ENCODE results near the gene OGFOD2. TPM values are rescaled to one million over a fixed set of nuclear protein-coding genes. Genes with fewer than 3 reads are reported as not detected.

Gene OGFOD2
- total RNA-seq, 2 experiments from 2014 or later: 13.1 to 25.0 TPM

- Histone ChIP-seq H2AFZ (ENCODE audit: low read length) (no peak overlapping the region), H3K9me2 (ENCODE audit: insufficient read depth, low read length) (no peaks in the 10 kb centered on the region), H3K4me3 (ENCODE audit: low read depth, low read length, poor library complexity, severe bottlenecking) (peak overlapping the region; percentile 76), H4K20me1 (ENCODE audit: insufficient read depth, low read length) (0 out of 2 replicates have a peak, but pooled peaks cover 5% of the 10 kb centered on the region), H3K4me2 (ENCODE audit: low read length) (peak overlapping the region; percentile 100), H3K4me1 (ENCODE audit: insufficient read depth, low read length, poor library complexity, severe bottlenecking) (peaks cover 30% of the 10 kb centered on the region), H3K36me3 (ENCODE audit: insufficient read depth, low read length) (peaks cover 26% of the 10 kb centered on the region; the same call in 1 of the 2 replicates), H3K9me3 (ENCODE audit: low read length) (no peaks in the 10 kb centered on the region), H3K79me2 (ENCODE audit: insufficient read depth, low read depth, low read length) (peaks cover 20% of the 10 kb centered on the region), H3K27ac (ENCODE audit: low read depth, low read length, poor library complexity, severe bottlenecking) (no peak overlapping the region)
- BruUV-seq (replicated peaks): no TSS peak
- ChIA-PET CTCF (ENCODE audit: unreplicated experiment) (no interaction called here), POLR2A (interaction anchor here (3.0 kb wide), 1 partner anchor 256 kb away, joined by 17 read pairs; the partner anchor contains the start of genes MPHOSPH9 and MTRFR)
- no peak for DNase-seq (ENCODE audit: low spot score)
- intact Hi-C loops (cut with micrococcal nuclease; ENCODE audit: unreplicated experiment): no loop called here
- TF ChIP-seq EZH2phosphoT487 (IDR thresholded peaks at IDR 0.05; ENCODE audit: borderline replicate concordance, low read depth, low read length): no peak
- no peak for TF ChIP-seq CTCF (conservative IDR thresholded peaks at IDR 0.05; ENCODE audit: low read length)
These were observed 1.6 kb downstream of the OGFOD2 start for GRCh38 chr12:122976648-122976975.

DNA sequence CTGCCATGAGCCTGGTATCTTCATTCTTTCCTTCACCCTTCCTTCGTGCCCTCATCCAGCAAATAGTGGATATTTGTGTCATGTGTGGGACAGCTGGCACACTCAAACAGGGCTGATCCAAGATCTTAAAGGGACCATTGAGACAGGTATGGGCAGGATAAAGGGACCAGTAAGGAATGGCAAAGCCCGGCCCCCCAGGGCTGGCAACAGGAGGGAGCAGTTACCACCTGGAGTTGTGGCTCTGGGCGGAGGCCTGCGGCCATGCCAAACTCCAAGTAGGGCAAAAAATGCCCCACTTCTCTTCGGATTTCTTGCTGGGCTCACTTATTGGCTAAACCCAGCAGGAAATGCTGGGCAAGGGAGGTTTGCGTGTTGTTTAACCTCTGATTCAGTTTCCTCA lies 2.1 kb downstream of the OGFOD2 start:
- no peaks in the 10 kb centered on the region for H3K9me3 ChIP-seq (ENCODE audit: low read length)
- no peak overlapping the region for H2AFZ ChIP-seq (ENCODE audit: low read length)
- no peak overlapping the region for H3K27ac ChIP-seq (ENCODE audit: low read depth, low read length, poor library complexity, severe bottlenecking)
- POLR2A ChIA-PET: no interaction called here
- H4K20me1 ChIP-seq (ENCODE audit: insufficient read depth, low read length): 0 out of 2 replicates have a peak, but pooled peaks cover 5% of the 10 kb centered on the region
- intact Hi-C loops (cut with micrococcal nuclease; ENCODE audit: unreplicated experiment): no loop called here
- TF ChIP-seq CTCF (conservative IDR thresholded peaks at IDR 0.05; ENCODE audit: low read length): no peak
- no peak for TF ChIP-seq EZH2phosphoT487 (IDR thresholded peaks at IDR 0.05; ENCODE audit: borderline replicate concordance, low read depth, low read length)
- H3K36me3 ChIP-seq (ENCODE audit: insufficient read depth, low read length): peaks cover 31% of the 10 kb centered on the region
- H3K4me2 ChIP-seq (ENCODE audit: low read length): peak overlapping the region; percentile 100; the same call in 1 of the 2 replicates
- H3K4me3 ChIP-seq (ENCODE audit: low read depth, low read length, poor library complexity, severe bottlenecking): no peak overlapping the region
- H3K79me2 ChIP-seq (ENCODE audit: insufficient read depth, low read depth, low read length): peaks cover 26% of the 10 kb centered on the region
- no peaks in the 10 kb centered on the region for H3K9me2 ChIP-seq (ENCODE audit: insufficient read depth, low read length)
- DNase-seq (ENCODE audit: low spot score): no peak
- no TSS peak for BruUV-seq (replicated peaks)
- peaks cover 35% of the 10 kb centered on the region for H3K4me1 ChIP-seq (ENCODE audit: insufficient read depth, low read length, poor library complexity, severe bottlenecking)
- CTCF ChIA-PET (ENCODE audit: unreplicated experiment): no interaction called here

DNA sequence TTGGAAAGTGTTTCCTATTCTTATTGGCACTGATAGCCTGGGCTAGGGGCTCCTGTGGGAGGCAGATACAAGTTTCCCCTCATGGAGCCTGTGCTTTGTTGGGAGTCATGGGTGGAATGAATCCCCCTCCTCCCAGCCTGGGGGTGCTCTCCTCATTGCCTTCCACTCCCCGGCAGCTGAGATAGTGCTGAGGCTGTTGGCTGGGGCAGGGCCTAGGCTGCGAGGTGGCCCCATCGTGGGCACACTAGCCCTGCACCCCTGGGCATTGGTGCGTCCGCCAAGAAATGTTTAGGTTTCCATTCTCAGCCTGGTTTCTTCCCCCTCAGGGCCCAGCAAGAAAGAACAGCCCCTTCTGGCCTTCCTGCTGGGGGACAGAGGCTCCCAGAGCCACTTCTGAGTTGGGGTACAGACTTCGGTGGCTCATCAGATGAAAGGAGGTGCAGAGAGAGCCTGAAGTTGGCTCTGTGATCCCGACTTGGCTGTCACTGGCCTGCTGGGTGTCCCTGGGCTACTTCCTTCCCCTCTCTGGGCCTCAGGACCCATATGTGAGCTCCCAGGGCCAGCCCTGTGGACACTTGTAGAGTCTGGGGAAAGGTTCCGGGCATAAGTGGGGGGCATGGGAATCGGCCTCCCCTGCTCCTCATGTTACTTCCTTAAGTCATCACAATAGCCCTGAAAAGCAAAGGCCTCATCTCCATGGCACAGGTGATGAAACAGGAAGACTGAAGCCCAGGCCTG lies 2.8 kb downstream of the OGFOD2 start:
- ChIA-PET POLR2A (no interaction called here), CTCF (ENCODE audit: unreplicated experiment) (interaction anchor here (0.6 kb wide), 1 partner anchor 91 kb away, joined by 3 read pairs; no protein-coding TSS in a partner anchor)
- Histone ChIP-seq H3K4me3 (ENCODE audit: low read depth, low read length, poor library complexity, severe bottlenecking) (no peak overlapping the region), H3K9me3 (ENCODE audit: low read length) (no peaks in the 10 kb centered on the region), H3K79me2 (ENCODE audit: insufficient read depth, low read depth, low read length) (peaks cover 28% of the 10 kb centered on the region), H3K4me2 (ENCODE audit: low read length) (no peak overlapping the region), H3K9me2 (ENCODE audit: insufficient read depth, low read length) (no peaks in the 10 kb centered on the region), H3K4me1 (ENCODE audit: insufficient read depth, low read length, poor library complexity, severe bottlenecking) (peaks cover 42% of the 10 kb centered on the region), H3K36me3 (ENCODE audit: insufficient read depth, low read length) (peaks cover 38% of the 10 kb centered on the region), H2AFZ (ENCODE audit: low read length) (no peak overlapping the region), H3K27ac (ENCODE audit: low read depth, low read length, poor library complexity, severe bottlenecking) (no peak overlapping the region), H4K20me1 (ENCODE audit: insufficient read depth, low read length) (0 out of 2 replicates have a peak, but pooled peaks cover 5% of the 10 kb centered on the region)
- BruUV-seq (replicated peaks): no TSS peak
- no peak for DNase-seq (ENCODE audit: low spot score)
- intact Hi-C loops (cut with micrococcal nuclease; ENCODE audit: unreplicated experiment): no loop called here
- no peak for TF ChIP-seq CTCF (conservative IDR thresholded peaks at IDR 0.05; ENCODE audit: low read length)
- no peak for TF ChIP-seq EZH2phosphoT487 (IDR thresholded peaks at IDR 0.05; ENCODE audit: borderline replicate concordance, low read depth, low read length)
